ENCODE data around the gene BRAT1.
A peak's percentile ranks its signal among the peaks of the same experiment; 100 is the strongest.

The BRAT1 gene

DNA sequence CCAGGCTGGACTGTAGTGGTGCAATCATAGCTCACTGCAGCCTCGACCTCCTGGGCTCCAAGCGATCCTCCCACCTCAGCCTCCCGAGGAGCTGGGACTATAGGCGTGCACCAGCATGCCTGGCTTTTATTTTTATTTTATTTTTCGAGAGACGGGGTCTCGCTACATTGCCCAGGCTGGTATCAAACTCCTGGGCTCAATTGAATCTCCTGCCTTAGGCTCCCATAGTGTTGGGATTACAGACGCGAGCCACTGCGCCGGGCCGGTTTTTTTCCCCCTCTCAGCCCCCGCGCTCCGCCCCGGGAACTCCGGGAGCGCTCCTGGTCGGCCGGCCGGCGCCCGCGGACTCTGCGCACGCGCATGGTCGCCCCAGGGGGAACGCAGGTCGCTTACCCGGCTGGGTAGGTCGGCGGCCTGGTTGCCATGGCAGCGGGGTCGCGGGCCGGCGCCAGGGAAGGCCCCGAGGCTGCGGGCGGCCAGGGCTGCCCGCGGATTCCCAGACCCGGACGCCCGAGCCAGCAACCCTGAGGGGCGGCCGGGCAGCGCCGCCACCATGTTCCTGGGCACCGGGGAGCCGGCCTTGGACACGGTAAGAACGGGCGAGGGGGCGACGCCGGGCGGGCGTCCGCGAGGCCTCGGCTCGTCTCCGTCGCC is 3.4 kb upstream of the BRAT1 start, which contains the start of gene IQCE:
TSS of gene IQCE (plus strand) at position 351 of the 654 bp plus-strand sequence. CDS start at position 554, 203 bp downstream.
- FAIRE-seq, result no peak
- TF ChIP-seq, protein P1, sequence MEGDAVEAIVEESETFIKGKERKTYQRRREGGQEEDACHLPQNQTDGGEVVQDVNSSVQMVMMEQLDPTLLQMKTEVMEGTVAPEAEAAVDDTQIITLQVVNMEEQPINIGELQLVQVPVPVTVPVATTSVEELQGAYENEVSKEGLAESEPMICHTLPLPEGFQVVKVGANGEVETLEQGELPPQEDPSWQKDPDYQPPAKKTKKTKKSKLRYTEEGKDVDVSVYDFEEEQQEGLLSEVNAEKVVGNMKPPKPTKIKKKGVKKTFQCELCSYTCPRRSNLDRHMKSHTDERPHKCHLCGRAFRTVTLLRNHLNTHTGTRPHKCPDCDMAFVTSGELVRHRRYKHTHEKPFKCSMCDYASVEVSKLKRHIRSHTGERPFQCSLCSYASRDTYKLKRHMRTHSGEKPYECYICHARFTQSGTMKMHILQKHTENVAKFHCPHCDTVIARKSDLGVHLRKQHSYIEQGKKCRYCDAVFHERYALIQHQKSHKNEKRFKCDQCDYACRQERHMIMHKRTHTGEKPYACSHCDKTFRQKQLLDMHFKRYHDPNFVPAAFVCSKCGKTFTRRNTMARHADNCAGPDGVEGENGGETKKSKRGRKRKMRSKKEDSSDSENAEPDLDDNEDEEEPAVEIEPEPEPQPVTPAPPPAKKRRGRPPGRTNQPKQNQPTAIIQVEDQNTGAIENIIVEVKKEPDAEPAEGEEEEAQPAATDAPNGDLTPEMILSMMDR (IDR thresholded peaks at IDR 0.05; ENCODE audit: insufficient read depth, missing control alignments), result no peak
- peak; percentile 59 for DNase-seq (ENCODE audit: insufficient read length, low spot score)

GRCh38 chr7:2554661-2555111 is 638 bp downstream of the BRAT1 start:
- FAIRE-seq, result no peak

GRCh38 chr7:2553831-2554581 is 1.3 kb downstream of the BRAT1 start:
- TF ChIP-seq, protein P1 (IDR thresholded peaks at IDR 0.05; ENCODE audit: insufficient read depth, missing control alignments), result no peak
- DNase-seq (ENCODE audit: insufficient read length, low spot score), result no peak
- FAIRE-seq, result no peak

More at GRCh38 chr7:2554661-2555111, 638 bp downstream of the BRAT1 start:
- TF ChIP-seq, protein P1 (IDR thresholded peaks at IDR 0.05; ENCODE audit: insufficient read depth, missing control alignments), result no peak
- DNase-seq (ENCODE audit: insufficient read length, low spot score), result no peak

GRCh38 chr7:2553108-2553507 is 2.2 kb downstream of the BRAT1 start:
- DNase-seq (ENCODE audit: insufficient read length, low spot score), result no peak
- no peak for FAIRE-seq
- TF ChIP-seq, protein P1 (IDR thresholded peaks at IDR 0.05; ENCODE audit: insufficient read depth, missing control alignments), result no peak

GRCh38 chr7:2551418-2551817 is 3.9 kb downstream of the BRAT1 start:
- no peak for FAIRE-seq
- no peak for DNase-seq (ENCODE audit: insufficient read length, low spot score)
- TF ChIP-seq, protein P1 (IDR thresholded peaks at IDR 0.05; ENCODE audit: insufficient read depth, missing control alignments), result no peak

DNA sequence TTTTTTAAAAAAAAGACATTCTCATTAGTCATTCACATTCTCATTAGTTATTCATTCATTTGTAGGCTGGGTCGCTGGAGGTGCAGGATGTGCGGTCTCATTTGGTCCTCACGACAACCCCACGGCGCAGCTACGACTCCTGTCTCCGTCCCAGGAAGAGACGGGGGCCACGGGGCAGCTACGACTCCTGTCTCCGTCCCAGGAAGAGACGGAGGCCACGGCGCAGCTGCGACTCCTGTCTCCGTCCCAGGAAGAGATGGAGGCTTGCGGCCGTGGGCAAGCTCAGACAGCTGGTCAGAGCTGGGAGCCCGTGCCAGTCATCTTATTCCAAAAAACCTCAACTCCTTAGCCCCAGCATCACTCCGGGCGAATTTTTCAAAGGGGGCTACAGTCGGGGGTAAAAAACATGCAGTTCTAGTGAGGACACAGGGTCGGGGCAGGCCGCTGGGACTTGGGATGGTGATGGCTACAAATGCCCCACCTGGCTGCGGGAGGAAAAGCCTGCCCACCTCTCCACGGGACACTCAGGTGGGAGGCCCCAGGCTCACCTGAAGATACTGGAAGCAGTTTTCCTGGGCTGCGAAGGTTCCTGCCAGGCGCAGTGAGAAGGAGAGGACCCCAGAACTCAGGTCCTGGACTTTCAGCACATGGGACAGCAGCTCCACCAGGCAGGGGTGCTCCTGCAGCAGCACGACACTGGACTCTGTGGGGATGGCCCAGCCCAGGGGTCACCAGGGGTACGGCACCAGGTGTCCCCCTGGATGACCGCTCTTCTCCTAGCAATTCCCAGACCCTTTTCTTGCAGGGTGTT is 8.3 kb downstream of the BRAT1 start:
- TF ChIP-seq, protein P1 (IDR thresholded peaks at IDR 0.05; ENCODE audit: insufficient read depth, missing control alignments), result no peak
- FAIRE-seq (no peak), DNase-seq (ENCODE audit: insufficient read length, low spot score) (no peak)

Data from D721Med (cell line).